DOHH2 (cell line): Measurements from ENCODE around the gene OR13G1.

Source experiments
- CTCF ChIP-seq: fragments of 200-600 bp; sonication (generic); IDR thresholded peaks from one replicate; pipeline ENCODE4 v1.5.1; 2014; ENCODE audit warnings: antibody characterized with exemption, mild to moderate bottlenecking, low read depth, low read length; ENCODE audit not compliant: poor library complexity, severe bottlenecking
- EZH2phosphoT487 ChIP-seq: fragments of 200-600 bp; sonication (generic); IDR thresholded peaks from 2 replicates; pipeline ENCODE4 v1.6.1; 2017; ENCODE audit warnings: borderline replicate concordance, mild to moderate bottlenecking, antibody characterized with exemption, low read length, moderate library complexity, mixed read lengths

- no peak for TF ChIP-seq CTCF
- TF ChIP-seq EZH2phosphoT487: no peak
Observed at GRCh38 chr1:247656221-247656875, 23.2 kb downstream of the OR13G1 start.
